NCI-H1417 treated with DMSO at 0.1 percent for 48 hours (cell line): ENCODE results near the gene THRSP.
"Not testable (repeated sequence)": the region's sequence is repeated elsewhere in the genome, so short reads cannot be mapped to it uniquely, and the experiment has no call there.

Experiments used
- DNase-seq: peaks from one replicate; lab custom pipeline; 2025; lab: John Stamatoyannopoulos, UW

THRSP gene

GRCh38 chr11:78063440-78064181 lies at the start of gene THRSP:
THRSP (plus strand) TSS chr11:78063861; CDS start chr11:78063882, 21 bp downstream.
- no peak for DNase-seq

- not testable (repeated sequence) for DNase-seq
Measured at GRCh38 chr11:78014937-78015520, 48.6 kb upstream of the THRSP start.

DNA sequence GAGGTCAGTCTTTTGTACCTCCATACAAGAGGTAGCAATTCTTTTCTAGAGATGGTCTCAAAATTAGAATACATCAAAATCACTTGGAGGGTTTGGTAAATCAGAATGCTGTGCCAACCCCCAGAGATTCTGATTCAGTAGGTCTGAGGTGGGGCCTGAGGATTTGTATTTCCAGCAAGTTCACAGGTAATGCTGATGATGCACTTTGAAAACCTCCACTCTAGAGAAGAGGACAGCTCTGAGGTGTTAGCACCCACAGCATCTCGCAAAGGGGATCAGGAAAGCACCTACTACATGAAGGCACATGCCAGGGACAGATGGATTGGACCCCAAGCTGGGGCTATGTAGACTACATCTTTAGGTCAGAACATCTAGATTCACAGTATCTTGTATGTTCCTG lies 47.8 kb upstream of the THRSP start:
- DNase-seq: no peak

- no peak for DNase-seq
Measured at GRCh38 chr11:78019808-78020207, 43.9 kb upstream of the THRSP start.

DNA sequence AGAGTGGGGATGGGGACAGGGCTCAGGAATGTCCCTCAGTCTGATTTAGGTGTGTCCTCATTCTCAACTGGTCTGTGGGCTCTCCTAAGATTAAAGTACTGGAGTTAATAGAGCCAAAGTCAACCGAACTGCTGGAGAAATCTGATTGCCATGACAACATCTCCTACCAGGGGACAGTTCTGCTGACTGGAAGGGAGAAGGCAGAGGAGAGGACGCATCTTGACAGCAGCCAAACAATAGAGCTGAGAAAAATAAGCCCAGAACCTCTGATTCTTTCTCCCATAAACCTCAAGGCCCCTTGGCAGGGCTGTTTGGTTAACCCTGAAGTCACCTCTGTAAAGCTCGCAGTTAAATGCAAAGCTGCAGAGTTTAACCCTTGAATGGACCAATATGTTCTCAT lies 43.4 kb upstream of the THRSP start:
- no peak for DNase-seq

- DNase-seq: no peak
Measured at GRCh38 chr11:78021611-78022010, 42.0 kb upstream of the THRSP start.

- no peak for DNase-seq
Measured at GRCh38 chr11:78022397-78023396, 41.0 kb upstream of the THRSP start, which contains the start of gene KCTD14. KCTD14 (minus strand) TSS chr11:78023276; CDS start chr11:78023249, 27 bp downstream.

DNA sequence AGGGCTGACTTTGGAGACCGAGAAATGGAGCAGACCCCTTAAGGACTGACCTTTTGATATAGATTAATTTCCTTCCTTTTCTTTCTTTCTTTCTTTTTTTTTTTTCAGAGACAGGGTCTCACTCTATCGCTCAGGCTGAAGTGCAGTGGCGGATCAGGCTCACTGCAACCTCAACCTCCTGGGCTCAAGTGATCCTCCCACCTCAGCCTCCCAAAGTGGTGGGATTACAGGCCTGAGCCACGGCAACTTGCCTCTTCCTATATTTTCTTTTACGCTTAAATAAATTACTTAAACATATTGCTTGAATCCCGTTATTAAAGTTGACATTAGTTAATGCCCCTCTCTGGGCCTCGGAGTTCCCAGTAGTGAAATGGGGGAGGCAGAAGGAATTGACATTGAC lies 40.2 kb upstream of the THRSP start:
- no peak for DNase-seq

DNA sequence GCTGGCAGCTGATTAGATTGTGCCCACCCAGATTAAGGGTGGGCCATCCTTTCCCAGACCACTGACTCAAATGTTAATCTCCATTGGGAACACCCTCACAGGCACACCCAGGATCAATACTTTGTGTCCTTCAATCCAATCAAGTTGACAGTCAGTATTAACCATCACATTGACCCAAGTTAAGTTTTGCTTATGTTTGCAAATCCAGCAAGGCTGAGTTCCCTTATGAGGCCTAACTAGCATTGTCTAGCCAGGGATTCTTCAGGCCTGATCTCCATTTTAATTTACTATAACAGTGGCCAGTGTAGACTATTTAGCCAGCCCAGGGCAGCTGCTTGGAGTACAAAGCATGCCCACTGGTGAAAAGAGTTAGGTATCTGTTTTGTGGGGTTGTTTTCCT lies 38.3 kb upstream of the THRSP start:
- no peak for DNase-seq

DNA sequence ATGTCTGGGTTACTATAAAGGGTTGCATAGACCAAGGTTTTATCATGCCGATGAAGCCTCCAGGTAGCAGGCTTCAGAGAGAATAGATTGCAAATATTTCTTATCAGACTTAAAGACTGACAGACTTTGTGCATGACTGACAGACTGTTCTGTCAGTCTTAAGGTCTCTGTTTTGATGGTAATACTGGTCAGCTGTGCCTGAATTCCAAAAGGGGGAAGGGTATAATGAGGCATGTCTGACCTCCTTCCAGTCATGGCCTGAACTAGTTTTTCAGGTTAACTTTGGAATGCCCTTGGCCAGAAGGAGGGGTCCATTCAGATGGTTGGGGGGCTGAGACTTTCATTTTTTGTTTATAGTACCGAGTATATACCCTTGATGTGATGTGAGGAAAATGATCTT lies 35.9 kb upstream of the THRSP start:
- no peak for DNase-seq

GRCh38 chr11:78028423-78028822 lies 35.2 kb upstream of the THRSP start:
- DNase-seq: not testable (repeated sequence)

- peak; percentile 79 for DNase-seq
Measured at GRCh38 chr11:78030429-78031325, 33.0 kb upstream of the THRSP start.

DNA sequence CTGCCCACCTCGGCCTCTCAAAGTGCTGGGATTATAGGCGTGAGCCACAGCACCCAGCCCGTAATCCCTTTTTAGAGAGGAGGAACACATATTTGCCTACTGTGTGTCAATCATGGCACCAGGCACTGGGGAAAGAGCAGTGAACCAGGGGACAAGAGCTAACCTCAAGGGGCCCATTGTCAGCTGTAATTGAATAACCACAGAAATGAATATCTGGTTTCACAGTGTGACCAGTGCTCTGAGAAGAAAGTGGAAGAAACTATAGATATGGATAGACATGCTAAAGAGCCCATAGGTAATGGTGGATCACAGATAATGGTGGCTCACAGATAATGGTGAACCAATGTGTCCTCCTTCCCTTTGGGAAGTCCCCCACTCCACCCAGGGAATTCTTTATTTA lies 32.0 kb upstream of the THRSP start:
- no peak for DNase-seq

GRCh38 chr11:78032090-78032489 lies 31.6 kb upstream of the THRSP start:
- DNase-seq: no peak

DNA sequence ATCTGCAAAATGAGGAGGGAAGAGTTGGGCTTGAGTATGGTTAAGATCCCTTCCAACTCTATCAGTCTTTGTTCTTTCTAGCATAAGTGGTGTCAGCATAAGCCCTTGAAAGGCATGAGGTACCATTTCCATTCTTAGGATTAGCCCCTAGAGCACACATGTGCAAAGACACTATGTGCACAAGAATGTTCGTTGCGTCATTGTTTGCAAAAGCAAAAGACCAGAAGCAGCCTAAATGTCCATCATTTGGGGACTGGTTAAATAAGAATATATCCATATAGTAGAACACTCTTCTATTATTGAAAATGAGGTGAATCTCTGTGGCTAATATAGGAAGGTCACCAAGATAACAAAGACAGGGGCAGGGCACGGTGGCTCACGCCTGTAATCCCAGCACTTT lies 30.6 kb upstream of the THRSP start:
- DNase-seq: no peak

DNA sequence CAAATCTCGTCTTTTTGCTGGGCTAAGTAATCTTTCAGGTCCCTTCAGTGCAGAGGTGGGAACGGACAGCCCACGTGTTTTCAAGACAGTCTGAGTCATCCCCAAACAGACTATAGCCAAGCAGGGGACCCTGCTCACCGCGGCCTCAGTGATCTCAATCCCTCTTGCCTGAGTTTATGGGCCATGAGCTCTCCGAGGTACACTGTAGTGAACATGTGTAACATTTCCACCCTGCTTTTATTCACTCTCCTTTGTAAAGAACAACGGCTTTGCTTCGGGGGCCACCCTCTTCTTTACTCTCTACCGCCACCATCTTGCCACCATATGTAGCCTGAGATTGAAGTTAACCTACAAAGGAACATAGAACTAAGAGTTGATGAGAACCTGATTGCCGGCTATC lies 29.0 kb upstream of the THRSP start:
- no peak for DNase-seq

DNA sequence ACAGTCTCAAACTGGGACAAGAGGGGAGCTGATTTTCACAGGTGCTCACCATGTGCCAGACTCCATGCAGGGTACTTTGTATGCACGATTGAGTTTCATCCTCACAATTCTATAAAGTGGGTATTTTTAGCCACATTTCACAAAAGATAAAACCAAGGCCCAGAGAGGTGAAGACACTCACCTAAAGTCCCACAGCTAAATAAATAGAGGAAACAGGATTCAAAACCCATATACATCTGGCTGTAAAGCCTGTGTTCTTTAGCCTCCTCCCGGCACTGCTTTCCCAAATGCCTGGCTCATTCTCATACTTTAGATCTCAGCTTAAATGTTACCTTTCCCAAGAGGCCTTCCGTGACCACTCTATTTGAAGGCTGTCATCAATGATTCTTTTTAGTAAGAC lies 27.3 kb upstream of the THRSP start:
- no peak for DNase-seq

GRCh38 chr11:78037056-78037455 lies 26.6 kb upstream of the THRSP start:
- no peak for DNase-seq

DNA sequence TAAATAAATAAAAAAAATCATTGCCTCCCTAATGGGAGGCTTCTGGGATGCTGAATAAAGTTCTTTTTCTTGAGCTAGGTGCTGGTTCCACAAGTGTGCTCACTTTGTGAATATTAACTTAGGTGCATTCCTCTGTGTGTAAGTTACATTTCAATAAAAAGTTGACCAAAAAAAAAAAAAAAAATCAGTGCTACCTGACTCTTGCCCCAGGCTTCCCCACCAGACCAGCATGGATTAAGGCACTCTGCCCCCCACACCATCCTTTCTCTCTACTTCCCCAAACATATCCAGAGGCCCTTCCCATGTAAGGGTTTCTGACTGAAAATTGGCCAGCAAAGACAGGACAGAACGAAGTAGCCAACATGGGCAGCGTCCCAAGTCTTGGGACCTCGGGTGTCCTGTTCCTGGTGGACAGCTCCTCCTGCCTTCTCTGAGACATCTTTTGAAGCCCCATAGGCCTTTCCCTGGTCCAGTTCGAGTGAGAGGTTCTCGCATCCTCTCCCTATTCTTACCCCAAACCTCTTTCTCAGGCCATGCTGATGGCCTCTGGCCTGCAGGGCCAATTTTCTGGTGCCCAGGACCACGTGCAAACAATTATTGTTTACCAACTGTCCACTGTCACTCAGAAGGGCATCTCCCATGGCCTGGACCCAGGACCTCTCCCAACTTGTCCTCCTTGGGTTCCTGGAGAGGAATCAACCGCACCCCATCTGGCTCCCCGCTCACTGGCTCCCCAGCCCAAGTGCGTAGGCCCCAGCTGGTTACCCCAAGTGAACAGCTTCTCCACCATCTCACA lies 25.6 kb upstream of the THRSP start:
- no peak for DNase-seq

GRCh38 chr11:78038697-78039313 lies 24.9 kb upstream of the THRSP start:
- DNase-seq: no peak
